ENCODE measurements around the gene COX6A2. TPM values are rescaled to one million over a fixed set of nuclear protein-coding genes. Genes with fewer than 3 reads are reported as not detected.

The COX6A2 gene
- polyA plus RNA-seq, 1 donor (not counting 4 experiments of a cell fraction or from before 2014, with no cell fraction given) = not detected

DNA sequence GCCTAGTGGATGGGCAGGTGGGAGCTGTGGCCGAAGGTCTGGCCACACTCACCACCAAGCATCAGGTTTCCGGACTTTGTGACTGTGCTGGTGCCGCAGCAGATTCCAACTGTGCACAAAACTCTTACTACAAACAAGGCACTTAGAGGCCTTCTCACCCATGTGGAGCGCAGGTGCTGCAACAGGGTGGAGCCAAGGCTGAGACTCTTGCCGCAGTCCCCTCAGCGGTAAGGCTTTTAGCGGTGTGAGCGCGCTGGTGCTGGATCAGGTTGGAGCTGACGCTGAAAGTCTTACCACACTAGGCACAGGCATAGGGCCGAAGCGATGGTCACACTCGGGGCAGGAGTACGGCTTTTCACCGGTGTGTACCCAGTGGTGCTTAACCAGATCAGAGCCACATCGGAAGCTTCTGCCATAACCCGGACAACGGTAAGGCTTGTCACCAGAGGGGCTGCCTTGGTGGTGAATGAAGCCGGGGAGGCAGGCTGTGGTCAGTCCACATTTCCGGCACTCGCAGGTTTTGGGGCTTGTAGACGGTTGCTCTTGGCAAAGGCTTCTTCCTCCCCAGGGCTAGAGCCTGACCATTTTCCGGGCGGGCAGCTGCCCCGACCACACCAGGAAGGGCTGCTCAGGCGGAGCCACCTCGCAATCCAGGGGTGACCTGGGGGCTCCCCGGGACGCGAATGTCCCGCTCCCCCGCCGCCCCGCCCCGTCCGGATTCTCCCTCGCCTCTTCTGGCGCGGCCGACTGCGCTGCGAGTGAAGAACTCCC is 30.1 kb upstream of the COX6A2 start:
- Histone ChIP-seq H4K20me1 (ENCODE audit: control insufficient read depth, extremely low read depth, insufficient read depth, low read length) (peaks cover 9% of the 10 kb centered on the region), H3K27ac (ENCODE audit: control insufficient read depth, insufficient read depth, low read length) (peak overlapping the region; percentile 99), H3K4me3 (ENCODE audit: control insufficient read depth in 2 of 3, extremely low read depth in 1 of 3, insufficient read depth in 2 of 3, low read depth in 1 of 3, low read length in 3 of 3) (peak overlapping the region; percentile 75 to 96 (median 95)), H3K9me3 (ENCODE audit: control insufficient read depth, low read depth, low read length) (no peaks in the 10 kb centered on the region), H3K4me1 (ENCODE audit: control insufficient read depth, extremely low read depth, insufficient read depth, low read length) (peaks cover 54% of the 10 kb centered on the region), H3K4me2 (ENCODE audit: control insufficient read depth, extremely low read depth, insufficient read depth, low read depth, low read length) (peak overlapping the region; percentile 94), H3K9me1 (ENCODE audit: control insufficient read depth, extremely low read depth, insufficient read depth, low read length) (peaks cover 6% of the 10 kb centered on the region), H3K79me2 (ENCODE audit: control insufficient read depth, insufficient read depth, low read length) (peaks cover 40% of the 10 kb centered on the region), H3K9ac (ENCODE audit: control insufficient read depth, extremely low read depth, insufficient read depth, low read length) (peak overlapping the region; percentile 94), H3K27me3 (ENCODE audit: control insufficient read depth, extremely low read depth, insufficient read depth, low read length) (no peaks in the 10 kb centered on the region), H3K36me3 (ENCODE audit: control insufficient read depth in 2 of 2, extremely low read depth in 1 of 2, insufficient read depth in 2 of 2, low read length in 2 of 2) (peaks cover 7 to 24% of the 10 kb centered on the region in 2 experiments), H2AFZ (ENCODE audit: control insufficient read depth, low read length) (peak overlapping the region; percentile 96)
- DNase-seq (ENCODE audit: low read depth, low spot score) (no peak), FAIRE-seq (no peak)
- dilution Hi-C loops (cut with MboI; ENCODE audit: extremely low pct_ligation_motif_present, low sequenced_read_pairs) = no loop called here
- TF ChIP-seq, protein P1, sequence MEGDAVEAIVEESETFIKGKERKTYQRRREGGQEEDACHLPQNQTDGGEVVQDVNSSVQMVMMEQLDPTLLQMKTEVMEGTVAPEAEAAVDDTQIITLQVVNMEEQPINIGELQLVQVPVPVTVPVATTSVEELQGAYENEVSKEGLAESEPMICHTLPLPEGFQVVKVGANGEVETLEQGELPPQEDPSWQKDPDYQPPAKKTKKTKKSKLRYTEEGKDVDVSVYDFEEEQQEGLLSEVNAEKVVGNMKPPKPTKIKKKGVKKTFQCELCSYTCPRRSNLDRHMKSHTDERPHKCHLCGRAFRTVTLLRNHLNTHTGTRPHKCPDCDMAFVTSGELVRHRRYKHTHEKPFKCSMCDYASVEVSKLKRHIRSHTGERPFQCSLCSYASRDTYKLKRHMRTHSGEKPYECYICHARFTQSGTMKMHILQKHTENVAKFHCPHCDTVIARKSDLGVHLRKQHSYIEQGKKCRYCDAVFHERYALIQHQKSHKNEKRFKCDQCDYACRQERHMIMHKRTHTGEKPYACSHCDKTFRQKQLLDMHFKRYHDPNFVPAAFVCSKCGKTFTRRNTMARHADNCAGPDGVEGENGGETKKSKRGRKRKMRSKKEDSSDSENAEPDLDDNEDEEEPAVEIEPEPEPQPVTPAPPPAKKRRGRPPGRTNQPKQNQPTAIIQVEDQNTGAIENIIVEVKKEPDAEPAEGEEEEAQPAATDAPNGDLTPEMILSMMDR (optimal IDR thresholded peaks at IDR 0.05 in 1 of 3, IDR thresholded peaks at IDR 0.05 in 1 of 3, conservative IDR thresholded peaks at IDR 0.05 in 1 of 3; ENCODE audit: extremely low read depth in 1 of 3, insufficient read depth in 2 of 3, low read length in 3 of 3) = peak; percentile 1 to 45 (median 35)
- no peak for TF ChIP-seq EZH2 (IDR thresholded peaks at IDR 0.05; ENCODE audit: low read length)

DNA sequence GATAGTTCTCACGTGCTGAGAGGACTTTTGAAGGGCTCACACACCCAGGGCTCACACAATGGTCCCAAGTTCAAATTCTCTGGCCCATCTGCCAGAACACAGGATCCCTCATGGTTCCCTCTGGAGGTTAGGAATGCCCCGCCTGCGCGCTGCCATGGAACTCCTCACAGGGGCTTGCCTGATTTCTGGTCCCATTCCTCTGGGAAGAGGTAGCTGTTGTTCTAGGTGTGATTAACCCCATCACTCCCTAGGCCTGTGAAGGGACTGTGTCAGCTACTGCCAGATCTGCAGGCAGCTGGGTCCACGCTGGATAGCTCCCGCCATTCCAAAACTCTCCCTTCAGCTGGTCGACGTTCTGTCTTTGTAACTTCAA is 28.8 kb upstream of the COX6A2 start:
- DNase-seq (ENCODE audit: low read depth, low spot score) (no peak), FAIRE-seq (no peak)
- Histone ChIP-seq H3K9me3 (ENCODE audit: control insufficient read depth, low read depth, low read length) (no peaks in the 10 kb centered on the region), H3K9me1 (ENCODE audit: control insufficient read depth, extremely low read depth, insufficient read depth, low read length) (peaks cover 6% of the 10 kb centered on the region), H3K9ac (ENCODE audit: control insufficient read depth, extremely low read depth, insufficient read depth, low read length) (peak overlapping the region; percentile 94), H3K36me3 (ENCODE audit: control insufficient read depth in 2 of 2, extremely low read depth in 1 of 2, insufficient read depth in 2 of 2, low read length in 2 of 2) (peaks cover 2 to 15% of the 10 kb centered on the region in 2 experiments), H4K20me1 (ENCODE audit: control insufficient read depth, extremely low read depth, insufficient read depth, low read length) (peaks cover 9% of the 10 kb centered on the region), H2AFZ (ENCODE audit: control insufficient read depth, low read length) (no peak overlapping the region), H3K27ac (ENCODE audit: control insufficient read depth, insufficient read depth, low read length) (no peak overlapping the region), H3K79me2 (ENCODE audit: control insufficient read depth, insufficient read depth, low read length) (peaks cover 40% of the 10 kb centered on the region), H3K4me3 (ENCODE audit: control insufficient read depth in 2 of 3, extremely low read depth in 1 of 3, insufficient read depth in 2 of 3, low read depth in 1 of 3, low read length in 3 of 3) (peak overlapping the region in 2 of 3 experiments; percentile 95 to 96), H3K27me3 (ENCODE audit: control insufficient read depth, extremely low read depth, insufficient read depth, low read length) (no peaks in the 10 kb centered on the region), H3K4me1 (ENCODE audit: control insufficient read depth, extremely low read depth, insufficient read depth, low read length) (peaks cover 65% of the 10 kb centered on the region), H3K4me2 (ENCODE audit: control insufficient read depth, extremely low read depth, insufficient read depth, low read depth, low read length) (peak overlapping the region; percentile 94)
- dilution Hi-C loops (cut with MboI; ENCODE audit: extremely low pct_ligation_motif_present, low sequenced_read_pairs) = no loop called here
- TF ChIP-seq EZH2 (IDR thresholded peaks at IDR 0.05; ENCODE audit: low read length) = no peak
- TF ChIP-seq, protein P1 (optimal IDR thresholded peaks at IDR 0.05 in 1 of 3, IDR thresholded peaks at IDR 0.05 in 1 of 3, conservative IDR thresholded peaks at IDR 0.05 in 1 of 3; ENCODE audit: extremely low read depth in 1 of 3, insufficient read depth in 2 of 3, low read length in 3 of 3) = no peak

All from keratinocyte (primary cell).